H1 (cell line): ENCODE measurements around the gene CYB561. TPM values are rescaled to one million over a fixed set of nuclear protein-coding genes. Genes with fewer than 3 reads are reported as not detected.

ENCODE experiments used
- CTCF ChIA-PET: fragments of 300-600 bp; sonication (Branson Sonifier 250); formaldehyde crosslinking; loops from one replicate; lab custom pipeline; 2021; ENCODE audit not compliant: partially characterized antibody; lab: Charles Lee
- POLR2A ChIA-PET: fragments of 300-600 bp; sonication (Branson Sonifier 250); formaldehyde crosslinking; loops from one replicate; lab custom pipeline; 2021; ENCODE audit warnings: inconsistent platforms; ENCODE audit not compliant: partially characterized antibody; lab: Charles Lee
- DNase-seq, 2 experiments: peaks; one replicate each; pipeline versions ENCODE4 v3.0.0 to v3.0.0-alpha.2; 2010 to 2022; ENCODE audit warnings: low spot score in 2 of 2, low read depth in 1 of 2, mixed read lengths in 1 of 2
- FAIRE-seq: peaks from 2 replicates; lab custom pipeline; 2011; peaks lifted over from hg19 to GRCh38; lab: Jason Lieb, UNC
- H2AFZ ChIP-seq: 2 replicates; pipeline ENCODE4 v1.8.1; 2012; ENCODE audit warnings: low read length, inconsistent platforms
- H2AK5ac ChIP-seq: 2 replicates; pipeline ENCODE4 v1.6.1; 2013; ENCODE audit warnings: low read depth, low read length
- H2BK120ac ChIP-seq: replicated peaks from 2 replicates; pipeline ENCODE3; 2013; ENCODE audit warnings: low read depth, low read length, inconsistent platforms
- H2BK12ac ChIP-seq: 2 replicates; pipeline ENCODE4 v1.6.1; 2013; ENCODE audit warnings: low read depth, low read length
- H2BK15ac ChIP-seq: 2 replicates; pipeline ENCODE4 v1.6.1; 2013; ENCODE audit warnings: low read length
- H2BK20ac ChIP-seq: 2 replicates; pipeline ENCODE4 v1.6.1; 2013; ENCODE audit warnings: low read length
- H2BK5ac ChIP-seq: 2 replicates; pipeline ENCODE4 v1.6.1; 2013; ENCODE audit warnings: low read depth, low read length
- H3K14ac ChIP-seq: 2 replicates; pipeline ENCODE4 v1.6.1; 2013; ENCODE audit warnings: inconsistent platforms; ENCODE audit not compliant: insufficient read length
- H3K18ac ChIP-seq: 2 replicates; pipeline ENCODE4 v1.6.1; 2013; ENCODE audit warnings: low read length; ENCODE audit errors: extremely low read depth
- H3K23ac ChIP-seq: 2 replicates; pipeline ENCODE4 v1.6.1; 2013; ENCODE audit warnings: inconsistent platforms; ENCODE audit not compliant: insufficient read length
- H3K23me2 ChIP-seq: 2 replicates; pipeline ENCODE4 v1.6.1; 2013; ENCODE audit warnings: low read depth, low read length
- H3K27ac ChIP-seq: 2 replicates; pipeline ENCODE4 v1.6.1; 2011; ENCODE audit warnings: low read depth, low read length, inconsistent platforms
- H3K27me3 ChIP-seq, 4 experiments: replicated peaks in 1 of 4; 1 replicate in 1 of 4; 2 replicates in 3 of 4; pipeline versions ENCODE4 v1.6.1 to v1.8.1; 2011 to 2013; ENCODE audit warnings: low read length in 3 of 4, mild to moderate bottlenecking in 3 of 4, inconsistent platforms in 2 of 4, mixed read lengths in 2 of 4, moderate library complexity in 1 of 4; ENCODE audit not compliant: control insufficient read depth in 3 of 4, insufficient read depth in 3 of 4; ENCODE audit errors: extremely low read depth in 1 of 4
- H3K36me3 ChIP-seq, 4 experiments: 2 replicates each; pipeline versions ENCODE4 v1.6.1 to v1.8.1; 2011 to 2013; ENCODE audit warnings: mild to moderate bottlenecking in 4 of 4, low read length in 3 of 4, moderate library complexity in 2 of 4, control low read depth in 1 of 4, inconsistent platforms in 1 of 4; ENCODE audit not compliant: insufficient read depth in 4 of 4, control insufficient read depth in 2 of 4
- H3K4ac ChIP-seq: replicated peaks from 2 replicates; pipeline ENCODE3; 2013; ENCODE audit warnings: low read length, low read depth, mixed read lengths, inconsistent platforms; ENCODE audit not compliant: insufficient read length
- H3K4me1 ChIP-seq, 4 experiments: replicated peaks in 1 of 4; 1 replicate in 1 of 4; 2 replicates in 3 of 4; pipeline versions ENCODE4 v1.6.1 to v1.8.1; 2011 to 2013; ENCODE audit warnings: low read length in 3 of 4, inconsistent platforms in 2 of 4, mixed read lengths in 1 of 4; ENCODE audit not compliant: insufficient read depth in 4 of 4, control insufficient read depth in 3 of 4
- H3K4me2 ChIP-seq, 2 experiments: 2 replicates each; pipeline versions ENCODE4 v1.6.1 to v1.8.1; 2011 to 2013; ENCODE audit warnings: low read depth in 2 of 2, low read length in 2 of 2, control low read depth in 1 of 2, inconsistent platforms in 1 of 2, mild to moderate bottlenecking in 1 of 2; ENCODE audit not compliant: insufficient read depth in 1 of 2
- H3K4me3 ChIP-seq, 4 experiments: fragments of 200-600, 300-600 bp in 1 of 4; sonication (generic), shearing (Covaris generic), sonication (Bioruptor Twin) in 1 of 4; 2 replicates each; pipeline versions ENCODE4 v1.5.1 to v1.8.1; 2011 to 2016; ENCODE audit warnings: low read length in 4 of 4, low read depth in 3 of 4, control low read depth in 2 of 4, inconsistent platforms in 2 of 4, mild to moderate bottlenecking in 2 of 4, mixed read lengths in 1 of 4, moderate library complexity in 1 of 4; ENCODE audit not compliant: insufficient read depth in 2 of 4; ENCODE audit errors: extremely low read depth in 1 of 4
- H3K56ac ChIP-seq: replicated peaks from 2 replicates; pipeline ENCODE3; 2013; ENCODE audit warnings: low read depth, mild to moderate bottlenecking, mixed read lengths, low read length, inconsistent platforms; ENCODE audit not compliant: insufficient read length
- H3K79me1 ChIP-seq: 2 replicates; pipeline ENCODE4 v1.6.1; 2013; ENCODE audit warnings: low read depth, low read length, control low read depth
- H3K79me2 ChIP-seq, 2 experiments: 2 replicates each; pipeline versions ENCODE4 v1.6.1 to v1.8.1; 2012 to 2013; ENCODE audit warnings: low read length in 2 of 2, mild to moderate bottlenecking in 2 of 2, inconsistent platforms in 1 of 2; ENCODE audit not compliant: insufficient read depth in 2 of 2, control insufficient read depth in 1 of 2
- H3K9ac ChIP-seq, 4 experiments: replicated peaks in 1 of 4; 1 replicate in 1 of 4; 2 replicates in 3 of 4; pipeline versions ENCODE4 v1.6.1 to v1.8.1; 2011 to 2013; ENCODE audit warnings: low read depth in 3 of 4, low read length in 3 of 4, control low read depth in 2 of 4, mild to moderate bottlenecking in 2 of 4, moderate library complexity in 2 of 4, inconsistent platforms in 1 of 4; ENCODE audit errors: extremely low read depth in 1 of 4
- H3K9me3 ChIP-seq, 2 experiments: 2 replicates each; pipeline versions ENCODE4 v1.6.1 to v1.8.1; 2012 to 2013; ENCODE audit warnings: mild to moderate bottlenecking in 2 of 2, moderate library complexity in 2 of 2, control low read depth in 1 of 2, inconsistent platforms in 1 of 2, low read depth in 1 of 2, low read length in 1 of 2, mixed read lengths in 1 of 2; ENCODE audit not compliant: insufficient read depth in 2 of 2
- H4K20me1 ChIP-seq, 2 experiments: replicated peaks in 1 of 2; 2 replicates each; pipeline versions ENCODE3 to v1.8.1; 2011 to 2013; ENCODE audit warnings: inconsistent platforms in 2 of 2, low read length in 2 of 2, mild to moderate bottlenecking in 1 of 2; ENCODE audit not compliant: insufficient read depth in 2 of 2, control insufficient read depth in 1 of 2
- H4K5ac ChIP-seq: 2 replicates; pipeline ENCODE4 v1.6.1; 2013; ENCODE audit warnings: low read length, low read depth, mixed read lengths, inconsistent platforms; ENCODE audit not compliant: insufficient read length
- H4K8ac ChIP-seq: 2 replicates; pipeline ENCODE4 v1.8.0; 2013; ENCODE audit warnings: mild to moderate bottlenecking, moderate library complexity, low read length, inconsistent platforms; ENCODE audit not compliant: insufficient read depth; ENCODE audit errors: extremely low read depth
- H4K91ac ChIP-seq: replicated peaks from 2 replicates; pipeline ENCODE3; 2013; ENCODE audit warnings: low read length, mixed read lengths, inconsistent platforms; ENCODE audit not compliant: insufficient read length
- ATF3 ChIP-seq: IDR thresholded peaks from 2 replicates; pipeline ENCODE4 v1.6.1; 2011; ENCODE audit warnings: low read depth, mild to moderate bottlenecking, low read length; ENCODE audit not compliant: insufficient read depth
- BCL11A ChIP-seq, 2 experiments: IDR thresholded peaks; one replicate each; pipeline ENCODE4 v1.6.1; 2011; ENCODE audit warnings: low read depth in 2 of 2, low read length in 2 of 2, mild to moderate bottlenecking in 2 of 2
- CEBPB ChIP-seq: IDR thresholded peaks from 2 replicates; pipeline ENCODE4 v1.6.1; 2012; ENCODE audit warnings: low read depth, low read length
- CHD2 ChIP-seq: IDR thresholded peaks from 2 replicates; pipeline ENCODE4 v1.6.1; 2012; ENCODE audit warnings: low read length, improper control_type of control experiment
- EGR1 ChIP-seq: IDR thresholded peaks from 2 replicates; pipeline ENCODE4 v1.6.1; 2011; ENCODE audit warnings: low read depth, low read length, borderline replicate concordance
- EZH2 ChIP-seq: fragments of 200-600 bp; sonication (generic); IDR thresholded peaks from 2 replicates; pipeline ENCODE4 v1.7.1; 2012; ENCODE audit warnings: low read depth, mild to moderate bottlenecking, moderate library complexity, low read length, inconsistent platforms; ENCODE audit not compliant: severe bottlenecking
- HDAC6 ChIP-seq: IDR thresholded peaks from one replicate; pipeline ENCODE4 v1.7.1; 2012; ENCODE audit warnings: low read depth, mild to moderate bottlenecking, inconsistent platforms, low read length, moderate library complexity
- KDM4A ChIP-seq: IDR thresholded peaks from one replicate; pipeline ENCODE4 v1.7.1; 2012; ENCODE audit warnings: low read depth, mild to moderate bottlenecking, moderate library complexity, low read length, inconsistent platforms; ENCODE audit not compliant: severe bottlenecking
- NRF1 ChIP-seq: IDR thresholded peaks from 2 replicates; pipeline ENCODE4 v1.6.1; 2011; ENCODE audit warnings: mild to moderate bottlenecking, low read depth, low read length, improper control_type of control experiment
- RBBP5 ChIP-seq: IDR thresholded peaks from 2 replicates; pipeline ENCODE4 v1.7.1; 2012; ENCODE audit warnings: low read depth, mild to moderate bottlenecking, inconsistent platforms, low read length, moderate library complexity, borderline replicate concordance
- SIX5 ChIP-seq: IDR thresholded peaks from 2 replicates; pipeline ENCODE4 v1.6.1; 2011; ENCODE audit warnings: mild to moderate bottlenecking, low read depth, low read length
- YY1 ChIP-seq: IDR thresholded peaks from 2 replicates; pipeline ENCODE4 v1.6.1; 2011; ENCODE audit warnings: low read depth, mild to moderate bottlenecking, low read length
- WGBS, 2 experiments: shearing (Covaris generic) in 1 of 2; methylation state at CpG; one replicate each; pipeline versions ENCODE4 v1.1.6 to v1.1.7; 2013 to 2015; ENCODE audit warnings: low lambda C conversion rate in 2 of 2, mixed read lengths in 2 of 2, inconsistent platforms in 1 of 2, low coverage in 1 of 2, missing lambda C conversion rate in 1 of 2; ENCODE audit not compliant: insufficient replicate concordance in 2 of 2, insufficient coverage in 1 of 2, insufficient read length in 1 of 2; ENCODE audit errors: extremely low coverage in 1 of 2, missing lambda C conversion rate in 1 of 2; 5-methylcytosine and 5-hydroxymethylcytosine counted together
- polyA plus RNA-seq, 7 experiments: library from polyadenylated mRNA; depleted of rRNA in 3 of 7; stranded (reverse) in 5 of 7; unstranded in 2 of 7; fragments of >200 nt in 5 of 7; fragments of 200-250 nt in 2 of 7; gene quantifications; 1 replicate in 5 of 7; 2 replicates in 1 of 7; 4 replicates in 1 of 7; pipeline versions ENCODE4 v1.2.1 to v1.2.3, GENCODE V29; 2011 to 2013; ENCODE audit warnings: missing spikeins in 2 of 7, mixed read lengths in 2 of 7
- total RNA-seq: library from RNA; stranded (reverse); fragmentation: NEBNext Ultra II Directional; extraction: Animal tissue kit (Norgen Biotek cat#: 25700); gene quantifications from 2 replicates; pipeline ENCODE4 v1.2.1, GENCODE V29; 2021
- TF ChIP-seq, protein P1 (sequence below): IDR thresholded peaks from 2 replicates; pipeline ENCODE4 v1.6.1; 2012; ENCODE audit warnings: inconsistent platforms

The CYB561 gene
- total and polyA plus RNA-seq, 2 of the 8 experiments (the other 6 are each of a cell fraction or from before 2014, with no cell fraction given), result 19.7 to 23.4 TPM

DNA sequence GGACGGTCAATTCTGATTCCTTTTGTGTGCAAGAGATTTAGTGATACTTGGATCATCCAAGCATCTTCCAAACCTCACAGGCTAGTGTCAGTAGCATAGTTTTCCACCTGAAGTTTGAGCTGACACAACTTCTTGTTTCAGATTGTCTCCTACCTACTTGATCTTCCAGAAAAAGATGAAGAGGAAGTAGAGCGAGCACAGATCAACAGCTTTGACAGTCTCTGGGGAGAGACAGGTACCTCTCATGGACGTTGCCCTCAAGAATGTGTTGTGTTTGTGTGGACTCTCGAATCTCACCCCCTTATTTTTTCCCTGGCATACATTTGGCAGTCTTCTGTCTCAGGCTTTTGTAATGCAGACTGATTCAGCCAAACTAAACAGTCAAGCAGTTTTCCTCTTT, 47.4 kb downstream of the CYB561 start:
- Histone ChIP-seq H3K27ac (no peak overlapping the region), H2BK120ac (no peak overlapping the region), H3K79me2 (no peaks in the 10 kb centered on the region), H3K4me1 (peaks cover 0 to 3% (median 1%) of the 10 kb centered on the region in 4 experiments; a peak in 1 of 7 replicates), H2BK12ac (no peak overlapping the region), H3K9ac (no peak overlapping the region), H2BK15ac (no peak overlapping the region), H3K4ac (no peak overlapping the region), H4K91ac (no peak overlapping the region), H3K4me3 (no peak overlapping the region), H4K8ac (no peak overlapping the region), H3K14ac (no peak overlapping the region), H2BK5ac (no peak overlapping the region), H3K4me2 (no peak overlapping the region), H2BK20ac (no peak overlapping the region), H3K23me2 (no peaks in the 10 kb centered on the region), H3K79me1 (no peaks in the 10 kb centered on the region)
- no peak for DNase-seq
- no peak for FAIRE-seq
- POLR2A ChIA-PET, result no interaction called here
- TF ChIP-seq KDM4A (no peak), HDAC6 (no peak), YY1 (no peak), CEBPB (no peak), CHD2 (no peak), ATF3 (no peak), EGR1 (no peak), BCL11A (IDR thresholded peaks at IDR 0.05; ENCODE audit: low read depth in 2 of 2, low read length in 2 of 2) (no peak), NRF1 (no peak), EZH2 (no peak), SIX5 (no peak), RBBP5 (no peak)
- TF ChIP-seq, protein P1, sequence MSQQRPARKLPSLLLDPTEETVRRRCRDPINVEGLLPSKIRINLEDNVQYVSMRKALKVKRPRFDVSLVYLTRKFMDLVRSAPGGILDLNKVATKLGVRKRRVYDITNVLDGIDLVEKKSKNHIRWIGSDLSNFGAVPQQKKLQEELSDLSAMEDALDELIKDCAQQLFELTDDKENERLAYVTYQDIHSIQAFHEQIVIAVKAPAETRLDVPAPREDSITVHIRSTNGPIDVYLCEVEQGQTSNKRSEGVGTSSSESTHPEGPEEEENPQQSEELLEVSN, result no peak
- TF ChIP-seq, all 59 proteins: peak for 0
- H3K23ac ChIP-seq, result no peak overlapping the region
- no peaks in the 10 kb centered on the region for H3K36me3 ChIP-seq
- H4K5ac ChIP-seq, result no peak overlapping the region
- WGBS, 2 experiments, result 82% methylated on average over 4 of the region's 4 CpGs; no CpG with 5 or more reads in 1 of the 2 experiments
- H3K27me3 ChIP-seq, result peaks cover 0 to 1% (median 0%) of the 10 kb centered on the region in 4 experiments; a peak in 1 of 7 replicates
- H3K9me3 ChIP-seq, result no peaks in the 10 kb centered on the region
- H2AK5ac ChIP-seq, result no peak overlapping the region
- CTCF ChIA-PET, result interaction anchor here (0.9 to 2.5 kb wide), 3 partner anchors 8 to 27 kb away, joined by 3 to 16 read pairs (median 5); no protein-coding TSS in a partner anchor
- no peak overlapping the region for H3K56ac ChIP-seq
- H3K18ac ChIP-seq, result no peak overlapping the region
- H4K20me1 ChIP-seq, result no peaks in the 10 kb centered on the region
- H2AFZ ChIP-seq, result no peak overlapping the region
